GM23248 (cell line): ENCODE data around the gene VTI1A.

ENCODE experiments used
- EZH2 ChIP-seq: fragments of 200-600 bp; sonication (generic); IDR thresholded peaks from 2 replicates; pipeline ENCODE4 v1.6.1; 2018; ENCODE audit warnings: antibody characterized with exemption, mild to moderate bottlenecking; ENCODE audit not compliant: insufficient read depth, poor library complexity, severe bottlenecking
- EZH2phosphoT487 ChIP-seq: fragments of 200-600 bp; sonication (generic); IDR thresholded peaks from 2 replicates; pipeline ENCODE4 v1.6.1; 2018; ENCODE audit warnings: antibody characterized with exemption, moderate library complexity, mild to moderate bottlenecking, low read depth; ENCODE audit not compliant: insufficient read depth

DNA sequence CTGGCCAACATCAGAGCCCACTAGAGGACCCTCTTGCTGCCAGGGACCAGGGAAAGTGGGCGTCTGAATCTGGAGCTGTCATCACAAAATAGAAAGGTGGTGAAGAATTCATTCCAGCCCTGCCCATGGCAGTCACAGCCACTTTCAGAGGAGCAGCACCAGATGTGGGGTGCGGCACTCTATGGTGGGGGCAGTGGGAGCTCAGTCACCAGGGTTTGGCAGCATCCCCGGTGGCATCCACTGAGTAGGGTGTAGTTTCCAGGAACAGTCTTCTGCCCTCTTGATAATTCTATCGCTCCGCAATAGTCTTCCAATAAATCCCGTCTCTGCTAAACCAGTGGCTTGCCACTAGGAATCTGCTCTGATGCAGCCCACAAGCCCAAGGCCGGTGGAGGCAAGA, 394.5 kb downstream of the VTI1A start:
- TF ChIP-seq EZH2phosphoT487 (no peak), EZH2 (no peak)
